Stimulated activated CD4-positive, alpha-beta T cell treated with anti-CD3 and anti-CD28 coated beads, Interleukin-12 subunit alpha, Interleukin-12 subunit beta, amount 100 ng/mL, for 4 hours (primary cell): ENCODE measurements around the gene VIPR2.
"Not testable (repeated sequence)": the region's sequence is repeated elsewhere in the genome, so short reads cannot be mapped to it uniquely, and the experiment has no call there.

Experiments
- DNase-seq: peaks from one replicate; pipeline ENCODE4 v3.0.0-alpha.2; 2020

The VIPR2 gene

GRCh38 chr7:159001811-159002210 lies 142.9 kb downstream of the VIPR2 start:
- DNase-seq: no peak

- DNase-seq: no peak
These were observed 143.7 kb downstream of the VIPR2 start for GRCh38 chr7:159000859-159001435.

GRCh38 chr7:159000070-159000469 lies 144.6 kb downstream of the VIPR2 start:
- DNase-seq: no peak

- DNase-seq: no peak
These were observed 145.2 kb downstream of the VIPR2 start for GRCh38 chr7:158999496-158999895.

GRCh38 chr7:158998261-158998660 lies 146.4 kb downstream of the VIPR2 start:
- not testable (repeated sequence) for DNase-seq

- DNase-seq: no peak
These were observed 147.2 kb downstream of the VIPR2 start for GRCh38 chr7:158997471-158997870.

GRCh38 chr7:158997110-158997453 lies 147.6 kb downstream of the VIPR2 start:
- no peak for DNase-seq

GRCh38 chr7:158996214-158997109 lies 148.2 kb downstream of the VIPR2 start:
- no peak for DNase-seq

- DNase-seq: no peak
These were observed 149.2 kb downstream of the VIPR2 start for GRCh38 chr7:158995514-158995913.

GRCh38 chr7:158994687-158995086 lies 150.0 kb downstream of the VIPR2 start:
- no peak for DNase-seq

- DNase-seq: no peak
These were observed 151.1 kb downstream of the VIPR2 start for GRCh38 chr7:158993591-158993990.

GRCh38 chr7:158992759-158993158 lies 151.9 kb downstream of the VIPR2 start:
- no peak for DNase-seq

GRCh38 chr7:158991824-158992621 lies 152.6 kb downstream of the VIPR2 start:
- DNase-seq: no peak

- no peak for DNase-seq
These were observed 155.7 kb downstream of the VIPR2 start for GRCh38 chr7:158988996-158989395.

GRCh38 chr7:158988302-158988862 lies 156.3 kb downstream of the VIPR2 start:
- DNase-seq: no peak

GRCh38 chr7:158987691-158988090 lies 157.0 kb downstream of the VIPR2 start:
- DNase-seq: no peak

- DNase-seq: no peak
These were observed 159.1 kb downstream of the VIPR2 start for GRCh38 chr7:158985583-158985982.

GRCh38 chr7:158984007-158984406 lies 160.7 kb downstream of the VIPR2 start:
- not testable (repeated sequence) for DNase-seq

GRCh38 chr7:158982080-158982479 lies 162.6 kb downstream of the VIPR2 start:
- not testable (repeated sequence) for DNase-seq

- DNase-seq: no peak
These were observed 164.9 kb downstream of the VIPR2 start for GRCh38 chr7:158979635-158980351.

GRCh38 chr7:158979023-158979529 lies 165.6 kb downstream of the VIPR2 start:
- no peak for DNase-seq
